ENCODE results near the gene FAM78A.
"Not testable (repeated sequence)": the region's sequence is repeated elsewhere in the genome, so short reads cannot be mapped to it uniquely, and the experiment has no call there.

The FAM78A gene

GRCh38 chr9:131236161-131236560 lies 40.1 kb downstream of the FAM78A start:
- no peak for DNase-seq

- DNase-seq, result no peak
These were observed 40.8 kb downstream of the FAM78A start for GRCh38 chr9:131235480-131235851.

- DNase-seq, result no peak
These were observed 41.4 kb downstream of the FAM78A start for GRCh38 chr9:131234799-131235479.

- no peak for DNase-seq
These were observed 42.3 kb downstream of the FAM78A start for GRCh38 chr9:131233995-131234394.

GRCh38 chr9:131233556-131233955 lies 42.8 kb downstream of the FAM78A start:
- DNase-seq, result no peak

- no peak for DNase-seq
These were observed 47.3 kb downstream of the FAM78A start for GRCh38 chr9:131228988-131229387.

- no peak for DNase-seq
These were observed 48.3 kb downstream of the FAM78A start for GRCh38 chr9:131227959-131228460.

- DNase-seq, result no peak
These were observed 49.0 kb downstream of the FAM78A start for GRCh38 chr9:131227112-131227958.

GRCh38 chr9:131226226-131226625 lies 50.1 kb downstream of the FAM78A start:
- DNase-seq, result no peak

GRCh38 chr9:131222460-131222859 lies 53.9 kb downstream of the FAM78A start:
- no peak for DNase-seq

GRCh38 chr9:131220485-131220884 lies 55.8 kb downstream of the FAM78A start:
- DNase-seq, result no peak

- DNase-seq, result no peak
These were observed 57.9 kb downstream of the FAM78A start for GRCh38 chr9:131218370-131218769.

- DNase-seq, result no peak
These were observed 58.8 kb downstream of the FAM78A start for GRCh38 chr9:131217331-131218031.

- no peak for DNase-seq
These were observed 59.5 kb downstream of the FAM78A start for GRCh38 chr9:131216806-131217205.

GRCh38 chr9:131214876-131215275 lies 61.4 kb downstream of the FAM78A start:
- no peak for DNase-seq

GRCh38 chr9:131214286-131214856 lies 61.9 kb downstream of the FAM78A start:
- no peak for DNase-seq

- not testable (repeated sequence) for DNase-seq
These were observed 64.4 kb downstream of the FAM78A start for GRCh38 chr9:131211920-131212319.

Measured in stimulated activated CD4-positive, alpha-beta T cell treated with anti-CD3 and anti-CD28 coated beads, Interleukin-4, amount 100 ng/mL, for 1 hour (primary cell).